Measurements from ENCODE around the gene KLHL21.

The KLHL21 gene

GRCh38 chr1:6599141-6599975 is 3.3 kb downstream of the KLHL21 start:
- DNase-seq, result peak; percentile 42

- DNase-seq, result no peak
Measured at GRCh38 chr1:6597777-6598131, 4.9 kb downstream of the KLHL21 start.

GRCh38 chr1:6596886-6597776 is 5.5 kb downstream of the KLHL21 start:
- no peak for DNase-seq

- no peak for DNase-seq
Measured at GRCh38 chr1:6596351-6596750, 6.3 kb downstream of the KLHL21 start.

- no peak for DNase-seq
Measured at GRCh38 chr1:6594977-6595740, 7.5 kb downstream of the KLHL21 start.

GRCh38 chr1:6593810-6594209 is 8.9 kb downstream of the KLHL21 start:
- no peak for DNase-seq

GRCh38 chr1:6592865-6593593 is 9.6 kb downstream of the KLHL21 start:
- no peak for DNase-seq

- no peak for DNase-seq
Measured at GRCh38 chr1:6592441-6592840, 10.2 kb downstream of the KLHL21 start.

- no peak for DNase-seq
Measured at GRCh38 chr1:6591644-6592043, 11.0 kb downstream of the KLHL21 start.

- DNase-seq, result no peak
Measured at GRCh38 chr1:6591222-6591621, 11.4 kb downstream of the KLHL21 start.

- no peak for DNase-seq
Measured at GRCh38 chr1:6590046-6590445, 12.6 kb downstream of the KLHL21 start.

GRCh38 chr1:6588893-6589520 is 13.7 kb downstream of the KLHL21 start:
- DNase-seq, result no peak

GRCh38 chr1:6588128-6588892 is 14.4 kb downstream of the KLHL21 start:
- no peak for DNase-seq

GRCh38 chr1:6587261-6588005 is 15.2 kb downstream of the KLHL21 start:
- DNase-seq, result no peak

GRCh38 chr1:6586404-6586816 is 16.3 kb downstream of the KLHL21 start:
- no peak for DNase-seq

GRCh38 chr1:6585841-6586240 is 16.8 kb downstream of the KLHL21 start:
- no peak for DNase-seq

- DNase-seq, result no peak
Measured at GRCh38 chr1:6585081-6585722, 17.5 kb downstream of the KLHL21 start.

GRCh38 chr1:6584126-6585080 is 18.3 kb downstream of the KLHL21 start:
- DNase-seq, result no peak

GRCh38 chr1:6582370-6582769 is 20.3 kb downstream of the KLHL21 start:
- DNase-seq, result no peak
